ENCODE data around the gene PPP1R1A.

Gene PPP1R1A

DNA sequence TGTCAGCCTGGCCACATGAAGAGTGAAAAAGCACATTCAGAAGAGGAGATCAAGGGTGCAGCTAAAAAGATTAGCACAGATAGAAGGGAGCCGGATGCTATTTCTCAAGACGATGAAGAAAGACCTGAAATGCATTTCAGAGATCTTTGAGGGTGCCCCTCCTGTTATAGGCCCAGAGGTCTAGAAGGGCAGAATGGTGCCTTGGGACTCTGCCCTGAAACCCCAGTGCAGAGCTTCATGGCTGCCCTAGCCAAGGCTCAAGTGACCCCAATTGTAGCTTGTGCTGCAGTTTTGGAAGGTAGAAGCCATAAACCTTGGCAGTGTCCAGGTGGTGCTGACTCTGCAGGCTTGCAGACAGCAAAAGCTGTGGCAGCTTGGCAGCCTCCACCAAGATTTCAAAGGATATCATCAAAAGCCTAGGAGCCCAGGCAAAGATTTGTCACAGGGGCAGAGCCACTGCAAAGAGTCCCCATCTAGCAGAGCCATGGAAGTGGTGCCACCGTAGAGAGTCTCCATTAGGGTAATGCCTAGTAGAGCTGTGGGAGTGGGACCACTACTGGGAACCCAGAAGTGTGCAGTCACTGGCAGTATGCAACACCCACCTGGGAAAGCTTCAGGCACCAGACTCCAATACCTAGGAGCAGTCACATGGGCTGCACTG is 39.9 kb upstream of the PPP1R1A start:
- no peaks in the 10 kb centered on the region for H3K36me3 ChIP-seq
- no peaks in the 10 kb centered on the region for H3K9me3 ChIP-seq
- TF ChIP-seq, protein P1, sequence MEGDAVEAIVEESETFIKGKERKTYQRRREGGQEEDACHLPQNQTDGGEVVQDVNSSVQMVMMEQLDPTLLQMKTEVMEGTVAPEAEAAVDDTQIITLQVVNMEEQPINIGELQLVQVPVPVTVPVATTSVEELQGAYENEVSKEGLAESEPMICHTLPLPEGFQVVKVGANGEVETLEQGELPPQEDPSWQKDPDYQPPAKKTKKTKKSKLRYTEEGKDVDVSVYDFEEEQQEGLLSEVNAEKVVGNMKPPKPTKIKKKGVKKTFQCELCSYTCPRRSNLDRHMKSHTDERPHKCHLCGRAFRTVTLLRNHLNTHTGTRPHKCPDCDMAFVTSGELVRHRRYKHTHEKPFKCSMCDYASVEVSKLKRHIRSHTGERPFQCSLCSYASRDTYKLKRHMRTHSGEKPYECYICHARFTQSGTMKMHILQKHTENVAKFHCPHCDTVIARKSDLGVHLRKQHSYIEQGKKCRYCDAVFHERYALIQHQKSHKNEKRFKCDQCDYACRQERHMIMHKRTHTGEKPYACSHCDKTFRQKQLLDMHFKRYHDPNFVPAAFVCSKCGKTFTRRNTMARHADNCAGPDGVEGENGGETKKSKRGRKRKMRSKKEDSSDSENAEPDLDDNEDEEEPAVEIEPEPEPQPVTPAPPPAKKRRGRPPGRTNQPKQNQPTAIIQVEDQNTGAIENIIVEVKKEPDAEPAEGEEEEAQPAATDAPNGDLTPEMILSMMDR (IDR thresholded peaks at IDR 0.05) = no peak
- peaks cover 28% of the 10 kb centered on the region for H3K27me3 ChIP-seq
- H3K4me3 ChIP-seq (ENCODE audit: low read depth in 1 of 2, low read length in 1 of 2) = no peak overlapping the region
- H3K27ac ChIP-seq = no peak overlapping the region
- H3K4me1 ChIP-seq (ENCODE audit: control insufficient read depth in 1 of 2, insufficient read depth in 1 of 2, low read depth in 1 of 2, low read length in 1 of 2) = no peaks in the 10 kb centered on the region

DNA sequence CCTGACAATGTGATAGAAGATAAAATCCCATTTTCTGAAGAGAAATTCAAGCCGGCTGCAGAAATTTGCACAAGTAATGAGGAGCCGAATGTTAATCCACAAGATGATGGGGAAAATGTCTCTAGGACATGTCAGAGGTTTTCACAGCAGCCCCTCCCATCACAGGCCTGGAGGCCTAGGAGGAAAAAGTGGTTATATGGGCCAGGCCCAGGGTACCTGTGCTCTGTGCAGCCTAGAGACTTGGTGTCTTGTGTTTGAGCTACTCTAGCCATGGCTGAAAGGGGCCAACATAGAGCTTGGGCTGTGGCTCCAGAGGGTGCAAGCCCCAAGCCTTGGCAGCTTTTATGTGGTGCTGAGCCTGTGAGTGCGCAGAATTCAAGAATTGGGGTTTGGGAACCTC is 38.8 kb upstream of the PPP1R1A start:
- TF ChIP-seq, protein P1 (IDR thresholded peaks at IDR 0.05) = no peak
- Histone ChIP-seq H3K4me3 (ENCODE audit: low read depth in 1 of 2, low read length in 1 of 2) (no peak overlapping the region), H3K27ac (no peak overlapping the region), H3K4me1 (ENCODE audit: control insufficient read depth in 1 of 2, insufficient read depth in 1 of 2, low read depth in 1 of 2, low read length in 1 of 2) (no peaks in the 10 kb centered on the region), H3K36me3 (no peaks in the 10 kb centered on the region), H3K27me3 (peaks cover 27% of the 10 kb centered on the region), H3K9me3 (no peaks in the 10 kb centered on the region)

DNA sequence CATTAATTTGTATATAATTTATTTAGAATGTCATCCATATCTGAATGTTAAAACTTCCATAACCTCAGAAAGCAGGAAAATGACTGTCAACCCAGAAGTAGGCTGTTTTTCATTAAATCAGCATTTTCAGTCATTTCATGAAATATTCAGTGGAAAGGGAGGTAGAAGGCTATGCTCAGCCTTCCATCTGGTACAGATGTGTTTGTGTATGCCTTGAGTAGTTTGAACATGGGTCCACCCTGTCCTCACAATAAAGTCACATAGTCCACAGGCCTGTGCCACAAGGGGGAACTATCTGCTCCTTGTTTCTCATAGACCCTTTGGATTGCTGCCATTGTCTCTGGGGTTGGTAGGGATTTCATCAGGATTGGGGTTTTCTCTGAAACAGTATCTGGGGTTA is 37.1 kb upstream of the PPP1R1A start:
- Histone ChIP-seq H3K27me3 (peaks cover 26% of the 10 kb centered on the region), H3K27ac (no peak overlapping the region), H3K4me3 (ENCODE audit: low read depth in 1 of 2, low read length in 1 of 2) (no peak overlapping the region), H3K36me3 (no peaks in the 10 kb centered on the region), H3K9me3 (no peaks in the 10 kb centered on the region), H3K4me1 (ENCODE audit: control insufficient read depth in 1 of 2, insufficient read depth in 1 of 2, low read depth in 1 of 2, low read length in 1 of 2) (no peaks in the 10 kb centered on the region)
- TF ChIP-seq, protein P1 (IDR thresholded peaks at IDR 0.05) = no peak

DNA sequence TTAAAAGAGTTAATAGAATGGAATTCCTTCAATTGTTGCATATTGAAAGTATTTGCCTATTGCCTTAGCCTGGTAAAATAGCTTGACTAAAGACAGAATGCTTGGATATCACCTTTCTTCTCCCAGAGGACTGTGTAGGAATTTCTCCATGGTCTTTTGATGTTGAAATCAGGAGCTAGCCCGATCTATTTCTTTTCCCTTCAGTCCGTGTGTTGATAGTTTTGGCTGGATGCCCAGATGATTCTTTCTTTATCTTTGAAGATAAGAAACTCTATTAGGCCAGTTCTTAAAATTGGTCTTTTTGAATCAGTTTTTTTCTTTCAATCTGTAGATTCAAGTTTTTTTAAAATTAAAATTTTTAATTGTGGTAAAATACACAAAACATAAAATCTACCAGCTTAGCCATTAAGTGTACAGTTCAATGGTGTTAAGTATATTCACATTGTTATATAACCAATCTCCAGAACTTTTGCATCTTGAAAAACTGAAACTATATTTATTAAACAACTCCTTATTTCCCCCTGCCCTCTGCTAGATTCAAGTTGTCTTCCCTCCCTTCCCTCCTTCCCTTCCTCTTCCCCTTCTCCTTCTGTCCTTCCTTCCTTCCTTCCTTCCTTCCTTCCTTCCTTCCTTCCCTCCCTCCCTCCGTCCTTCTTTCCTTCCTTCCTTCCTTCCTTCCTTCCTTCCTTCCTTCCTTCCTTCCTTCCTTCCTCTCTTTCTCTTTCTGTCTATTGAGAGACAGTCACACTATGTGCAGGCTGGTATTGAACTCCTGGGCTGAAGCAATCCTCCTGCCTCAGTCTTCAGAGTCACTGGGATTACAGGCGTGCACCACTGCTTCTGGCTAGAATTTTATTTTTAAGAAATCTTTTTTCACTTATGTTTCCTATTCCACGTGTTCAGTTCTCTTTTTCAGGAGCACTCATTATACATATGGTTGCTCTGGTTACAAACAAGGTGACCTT is 36.1 kb upstream of the PPP1R1A start:
- Histone ChIP-seq H3K27ac (no peak overlapping the region), H3K9me3 (no peaks in the 10 kb centered on the region), H3K36me3 (no peaks in the 10 kb centered on the region), H3K27me3 (peaks cover 27% of the 10 kb centered on the region), H3K4me1 (ENCODE audit: control insufficient read depth in 1 of 2, insufficient read depth in 1 of 2, low read depth in 1 of 2, low read length in 1 of 2) (no peaks in the 10 kb centered on the region), H3K4me3 (ENCODE audit: low read depth in 1 of 2, low read length in 1 of 2) (no peak overlapping the region)
- TF ChIP-seq, protein P1 (IDR thresholded peaks at IDR 0.05) = no peak

DNA sequence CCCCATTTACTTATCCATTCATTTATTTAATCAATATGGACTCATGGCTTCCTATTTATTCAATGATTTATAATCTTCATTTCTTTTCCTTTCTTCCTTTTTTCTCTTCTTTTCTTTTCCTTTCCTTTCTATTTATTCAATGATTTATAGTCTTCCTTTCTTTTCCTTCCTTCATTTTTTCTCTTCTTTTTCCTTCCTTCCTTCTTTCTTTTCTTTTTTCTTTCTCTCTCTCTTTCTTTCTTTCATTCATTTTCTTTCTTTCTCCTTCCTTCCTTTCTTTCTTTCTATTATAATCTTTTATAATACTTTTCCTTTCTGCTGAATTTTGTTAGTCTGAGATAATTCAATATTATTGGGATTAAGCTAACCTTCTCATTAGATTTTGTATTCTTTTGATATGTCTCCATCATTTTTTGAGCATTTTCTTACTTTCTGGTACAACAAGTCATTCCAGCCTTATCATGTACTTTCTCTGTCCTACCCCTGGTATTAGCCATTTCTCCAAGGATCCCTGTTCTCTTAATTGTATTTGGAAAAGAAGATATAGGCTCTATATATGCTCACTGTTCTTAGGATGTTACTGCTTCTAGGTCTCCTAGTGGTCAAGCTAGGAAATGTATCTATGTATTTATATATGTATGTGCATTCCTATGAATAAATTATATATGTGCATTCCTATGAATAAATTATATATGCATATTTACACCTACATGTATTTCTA is 34.2 kb upstream of the PPP1R1A start:
- H3K27ac ChIP-seq = no peak overlapping the region
- H3K27me3 ChIP-seq = peaks cover 40% of the 10 kb centered on the region
- no peaks in the 10 kb centered on the region for H3K4me1 ChIP-seq (ENCODE audit: control insufficient read depth in 1 of 2, insufficient read depth in 1 of 2, low read depth in 1 of 2, low read length in 1 of 2)
- TF ChIP-seq, protein P1 (IDR thresholded peaks at IDR 0.05) = no peak
- no peaks in the 10 kb centered on the region for H3K9me3 ChIP-seq
- H3K4me3 ChIP-seq (ENCODE audit: low read depth in 1 of 2, low read length in 1 of 2) = no peak overlapping the region
- H3K36me3 ChIP-seq = no peaks in the 10 kb centered on the region

Measured in neutrophil (primary cell).